GM12892 (cell line): ENCODE measurements around the gene JHY.

Source experiments
- POLR2A ChIP-seq: IDR thresholded peaks from 2 replicates; pipeline ENCODE4 v1.6.1; 2011; ENCODE audit warnings: low read depth, low read length, control low read depth
- POLR2AphosphoS5 ChIP-seq: IDR thresholded peaks from 2 replicates; pipeline ENCODE4 v1.6.1; 2011; ENCODE audit warnings: low read depth, low read length, control low read depth
- TAF1 ChIP-seq: IDR thresholded peaks from 2 replicates; pipeline ENCODE4 v1.6.1; 2011; ENCODE audit warnings: low read depth, mild to moderate bottlenecking, control low read depth, low read length, borderline replicate concordance

DNA sequence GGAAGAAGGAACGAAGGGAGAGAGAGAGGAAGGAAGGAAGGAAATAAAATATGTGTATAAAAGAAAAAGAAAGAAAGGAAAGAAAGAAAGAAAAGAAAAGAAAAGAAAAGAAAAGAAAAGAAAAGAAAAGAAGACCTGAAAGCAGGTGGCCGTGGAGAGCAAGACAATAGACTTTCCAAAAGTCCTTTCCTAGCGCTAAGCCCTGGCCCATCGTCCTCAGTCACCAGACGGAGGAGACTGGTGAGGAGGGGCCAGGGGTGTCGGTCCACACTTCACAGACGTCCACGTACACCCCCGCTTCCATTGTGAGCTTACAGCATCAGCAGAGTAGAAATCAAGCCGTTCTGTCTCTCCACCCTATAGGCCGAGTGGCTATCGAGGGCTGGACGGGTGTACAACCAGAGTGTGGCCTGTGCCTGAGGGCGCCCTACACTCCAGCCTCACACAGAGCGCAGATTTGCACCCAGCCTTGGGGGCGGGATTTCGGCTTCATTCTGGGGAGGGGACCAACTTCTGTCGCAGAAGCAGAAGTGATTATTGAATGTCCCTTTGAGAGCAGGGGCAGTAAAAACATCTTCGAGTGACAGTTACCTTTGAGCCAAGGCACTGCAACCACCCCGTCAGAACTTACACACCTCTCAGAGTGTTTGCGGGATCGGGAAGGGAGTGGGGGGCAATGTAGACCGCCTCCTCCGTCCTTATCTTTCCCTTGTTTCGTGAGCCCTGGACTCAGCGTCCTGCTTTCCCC is 101.1 kb downstream of the JHY start:
- TF ChIP-seq TAF1 (no peak), POLR2AphosphoS5 (no peak), POLR2A (no peak)
